ENCODE measurements around the gene ZMYND12. TPM values are rescaled to one million over a fixed set of nuclear protein-coding genes. Genes with fewer than 3 reads are reported as not detected.

Gene ZMYND12
- total and polyA plus RNA-seq, 2 donors (not counting 3 experiments of a cell fraction or from before 2014, with no cell fraction given): 0.33 to 0.40 TPM

- H3K27ac ChIP-seq (ENCODE audit: insufficient read depth, low read depth, low read length): no peak overlapping the region
- ChIA-PET POLR2A (no interaction called here), CTCF (no interaction called here)
- intact Hi-C loops (cut with micrococcal nuclease): no loop called here
- H3K9me3 ChIP-seq (replicated peaks; ENCODE audit: control insufficient read depth, insufficient read depth, low read length): no peaks in the 10 kb centered on the region
- no peaks in the 10 kb centered on the region for H3K79me2 ChIP-seq (ENCODE audit: control insufficient read depth, insufficient read depth, low read length)
- no peak overlapping the region for H2AFZ ChIP-seq (ENCODE audit: low read depth, low read length)
- H3K4me2 ChIP-seq (ENCODE audit: insufficient read depth, low read length): no peak overlapping the region
- no peaks in the 10 kb centered on the region for H3K4me1 ChIP-seq (ENCODE audit: control insufficient read depth, extremely low read depth, insufficient read depth, low read length)
- TF ChIP-seq GATA2 (IDR thresholded peaks at IDR 0.05; ENCODE audit: insufficient read depth, insufficient read length, low read depth, low read length) (no peak), JUN (IDR thresholded peaks at IDR 0.05; ENCODE audit: borderline replicate concordance, insufficient read depth, insufficient read length, low read depth) (no peak), CTCF (IDR thresholded peaks at IDR 0.05; ENCODE audit: extremely low read depth in 1 of 2, insufficient read depth in 1 of 2, low read depth in 1 of 2, low read length in 2 of 2) (no peak), MYC (IDR thresholded peaks at IDR 0.05; ENCODE audit: low read depth, low read length) (no peak), POLR2A (IDR thresholded peaks at IDR 0.05; ENCODE audit: low read depth, low read length) (no peak), POLR2AphosphoS5 (IDR thresholded peaks at IDR 0.05; ENCODE audit: insufficient read depth, low read depth, low read length) (no peak), FOS (IDR thresholded peaks at IDR 0.05; ENCODE audit: borderline replicate concordance, insufficient read depth, low read length) (no peak), MAX (IDR thresholded peaks at IDR 0.05; ENCODE audit: insufficient read depth, insufficient read length) (no peak), EZH2 (IDR thresholded peaks at IDR 0.05; ENCODE audit: borderline replicate concordance, low read depth, low read length, severe bottlenecking) (no peak)
- H3K9me1 ChIP-seq (replicated peaks; ENCODE audit: control insufficient read depth, extremely low read depth, insufficient read depth, low read length): no peaks in the 10 kb centered on the region
- no peak for FAIRE-seq
- H3K4me3 ChIP-seq (replicated peaks in 1 of 3; ENCODE audit: insufficient read depth in 1 of 3, low read depth in 1 of 3, low read length in 3 of 3): no peak overlapping the region
- no peaks in the 10 kb centered on the region for H3K36me3 ChIP-seq (ENCODE audit: control insufficient read depth in 2 of 2, extremely low read depth in 1 of 2, insufficient read depth in 2 of 2, low read length in 2 of 2)
- BruUV-seq (replicated peaks): no TSS peak
- no peak for DNase-seq (ENCODE audit: low read depth, low spot score)
- no peaks in the 10 kb centered on the region for H4K20me1 ChIP-seq (replicated peaks; ENCODE audit: control insufficient read depth, extremely low read depth, insufficient read depth, low read length)
- dilution Hi-C loops (cut with MboI; ENCODE audit: extremely low pct_ligation_motif_present, low sequenced_read_pairs): no loop called here
- peaks cover 6 to 8% of the 10 kb centered on the region in 2 experiments for H3K27me3 ChIP-seq (ENCODE audit: control insufficient read depth in 2 of 2, insufficient read depth in 2 of 2, low read length in 2 of 2)
- H3K9ac ChIP-seq (replicated peaks; ENCODE audit: extremely low read depth, insufficient read depth, low read length): no peak overlapping the region
Measured at GRCh38 chr1:42392967-42393848, 62.6 kb downstream of the ZMYND12 start.
